D721Med (cell line): ENCODE results near the gene KDM4E.

Experiments used
- DNase-seq: peaks from one replicate; pipeline ENCODE4 v3.0.0; 2011; ENCODE audit warnings: low spot score; ENCODE audit not compliant: insufficient read length
- FAIRE-seq: peaks from 2 replicates; lab custom pipeline; 2011; peaks lifted over from hg19 to GRCh38; lab: Jason Lieb, UNC
- CTCF ChIP-seq: IDR thresholded peaks from 2 replicates; pipeline ENCODE4 v1.5.1; 2012; ENCODE audit warnings: mild to moderate bottlenecking, control low read depth; ENCODE audit not compliant: insufficient read depth; ENCODE audit errors: missing control alignments

KDM4E gene

GRCh38 chr11:95050595-95051202, 25.6 kb downstream of the KDM4E start:
- TF ChIP-seq CTCF, result no peak
- DNase-seq (no peak), FAIRE-seq (no peak)

GRCh38 chr11:95054356-95054755, 29.3 kb downstream of the KDM4E start:
- DNase-seq (no peak), FAIRE-seq (no peak)
- no peak for TF ChIP-seq CTCF

GRCh38 chr11:95055283-95055897, 30.3 kb downstream of the KDM4E start:
- FAIRE-seq (no peak), DNase-seq (no peak)
- TF ChIP-seq CTCF, result no peak

GRCh38 chr11:95057959-95058358, 32.9 kb downstream of the KDM4E start:
- no peak for TF ChIP-seq CTCF
- DNase-seq (no peak), FAIRE-seq (no peak)

GRCh38 chr11:95058621-95059020, 33.6 kb downstream of the KDM4E start:
- no peak for FAIRE-seq
- no peak for TF ChIP-seq CTCF
- no peak for DNase-seq

- TF ChIP-seq CTCF, result no peak
- FAIRE-seq (no peak), DNase-seq (no peak)
Observed at GRCh38 chr11:95059046-95059445, 34.0 kb downstream of the KDM4E start.

GRCh38 chr11:95065336-95065735, 40.3 kb downstream of the KDM4E start:
- no peak for FAIRE-seq
- DNase-seq, result no peak
- TF ChIP-seq CTCF, result no peak
